ENCODE measurements around the gene SRP54. TPM values are rescaled to one million over a fixed set of nuclear protein-coding genes. Genes with fewer than 3 reads are reported as not detected.
A peak's percentile ranks its signal among the peaks of the same experiment; 100 is the strongest.

The SRP54 gene
- total and polyA plus RNA-seq, 2 of the 13 experiments (the other 11 are each of a cell fraction or from before 2014, with no cell fraction given), result 42.2 to 207 TPM

DNA sequence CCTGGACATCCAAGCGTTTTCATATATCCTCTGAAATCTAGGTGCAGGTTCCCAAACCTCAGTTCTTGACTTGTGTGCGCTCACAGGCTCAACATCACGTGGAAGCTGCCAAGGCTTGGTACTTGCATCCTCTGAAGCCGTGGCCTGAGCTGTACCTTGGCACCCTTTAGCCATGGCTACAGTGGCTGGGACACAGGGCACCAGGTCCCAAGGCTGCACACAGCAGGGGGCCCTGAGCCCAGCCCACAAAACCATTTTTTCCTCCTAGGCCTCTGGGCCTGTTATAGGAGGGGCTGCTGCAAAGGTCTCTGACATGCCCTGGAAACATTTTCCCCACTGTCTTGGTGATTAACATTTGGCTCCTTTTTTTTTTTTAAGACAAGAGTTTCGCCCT lies 51.6 kb downstream of the SRP54 start:
- Histone ChIP-seq H3K36me3 (replicated peaks in 1 of 2; ENCODE audit: control insufficient read depth in 1 of 2, insufficient read depth in 2 of 2, low read length in 2 of 2) (peaks cover 4 to 7% of the 10 kb centered on the region in 2 experiments; a peak in 3 of 5 replicates), H3K4me3 (replicated peaks in 1 of 3; ENCODE audit: insufficient read depth in 1 of 3, low read depth in 2 of 3, low read length in 3 of 3) (no peak overlapping the region), H3K4me2 (ENCODE audit: low read depth, low read length) (no peak overlapping the region), H3K27me3 (ENCODE audit: control insufficient read depth in 1 of 2, insufficient read depth in 2 of 2, low read length in 2 of 2) (no peaks in the 10 kb centered on the region), H3K9ac (ENCODE audit: insufficient read depth, low read depth, low read length) (no peak overlapping the region), H3K9me3 (ENCODE audit: low read length) (peaks cover 32% of the 10 kb centered on the region), H4K20me1 (ENCODE audit: insufficient read depth, low read length) (no peaks in the 10 kb centered on the region), H3K27ac (ENCODE audit: extremely low read length, insufficient read depth, low read length) (peak overlapping the region; percentile 34), H3K79me2 (ENCODE audit: insufficient read depth, low read length) (no peaks in the 10 kb centered on the region), H3K4me1 (ENCODE audit: insufficient read depth, low read length) (peaks cover 22% of the 10 kb centered on the region), H2AFZ (ENCODE audit: low read length) (no peak overlapping the region)
- DNase-seq (ENCODE audit: low spot score) (no peak), ATAC-seq (peak; percentile 15), FAIRE-seq (no peak)
- in situ Hi-C loops (cut with HindIII; ENCODE audit: extremely low pct_ligation_motif_present, low pct_unique_long_range_greater_than_20kb) (no loop called here), intact Hi-C loops (cut with micrococcal nuclease; ENCODE audit: unreplicated experiment) (no loop called here)
- 87% methylated on average over 5 of the region's 5 CpGs for WGBS (ENCODE audit: low lambda C conversion rate)
- BruUV-seq (replicated peaks), result no TSS peak
- CTCF ChIA-PET (ENCODE audit: low intra/inter-chr PET ratio, low total read pairs), result no interaction called here
- POLR2A ChIA-PET, result interaction anchor here (6.3 kb wide), 1 partner anchor 12 kb away, joined by 46 read pairs; the partner anchor contains the start of gene FAM177A1
- peak; percentile 38; the same call in 1 of the 2 replicates for TF ChIP-seq ZNF605 (CRISPR knock-in tag; IDR thresholded peaks at IDR 0.05)
- no peak for TF ChIP-seq ZFY (CRISPR knock-in tag; IDR thresholded peaks at IDR 0.05)
- no peak for TF ChIP-seq ZNF251 (CRISPR knock-in tag; IDR thresholded peaks at IDR 0.05)
- TF ChIP-seq ZNF543 (CRISPR knock-in tag; IDR thresholded peaks at IDR 0.05), result peak; percentile 17; the same call in 1 of the 2 replicates
- TF ChIP-seq ZNF18 (CRISPR knock-in tag; IDR thresholded peaks at IDR 0.05; ENCODE audit: insufficient replicate concordance), result no peak
- no peak for TF ChIP-seq ZBTB21 (CRISPR knock-in tag; IDR thresholded peaks at IDR 0.05)
- TF ChIP-seq, protein P1, sequence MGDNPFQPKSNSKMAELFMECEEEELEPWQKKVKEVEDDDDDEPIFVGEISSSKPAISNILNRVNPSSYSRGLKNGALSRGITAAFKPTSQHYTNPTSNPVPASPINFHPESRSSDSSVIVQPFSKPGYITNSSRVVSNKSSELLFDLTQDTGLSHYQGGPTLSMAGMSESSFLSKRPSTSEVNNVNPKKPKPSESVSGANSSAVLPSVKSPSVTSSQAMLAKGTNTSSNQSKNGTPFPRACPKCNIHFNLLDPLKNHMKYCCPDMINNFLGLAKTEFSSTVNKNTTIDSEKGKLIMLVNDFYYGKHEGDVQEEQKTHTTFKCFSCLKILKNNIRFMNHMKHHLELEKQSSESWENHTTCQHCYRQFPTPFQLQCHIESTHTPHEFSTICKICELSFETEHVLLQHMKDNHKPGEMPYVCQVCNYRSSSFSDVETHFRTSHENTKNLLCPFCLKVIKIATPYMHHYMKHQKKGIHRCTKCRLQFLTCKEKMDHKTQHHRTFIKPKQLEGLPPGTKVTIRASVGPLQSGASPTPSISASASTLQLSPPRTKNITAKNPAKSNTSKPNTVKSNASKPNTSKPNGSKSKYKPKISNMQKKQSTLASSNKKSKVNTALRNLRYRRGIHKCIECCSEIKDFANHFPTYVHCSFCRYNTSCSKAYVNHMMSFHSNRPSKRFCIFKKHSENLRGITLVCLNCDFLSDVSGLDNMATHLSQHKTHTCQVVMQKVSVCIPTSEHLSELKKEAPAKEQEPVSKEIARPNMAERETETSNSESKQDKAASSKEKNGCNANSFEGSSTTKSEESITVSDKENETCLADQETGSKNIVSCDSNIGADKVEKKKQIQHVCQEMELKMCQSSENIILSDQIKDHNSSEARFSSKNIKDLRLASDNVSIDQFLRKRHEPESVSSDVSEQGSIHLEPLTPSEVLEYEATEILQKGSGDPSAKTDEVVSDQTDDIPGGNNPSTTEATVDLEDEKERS (CRISPR knock-in tag; IDR thresholded peaks at IDR 0.05), result peak; percentile 96
- TF ChIP-seq IRX3 (CRISPR knock-in tag; IDR thresholded peaks at IDR 0.05; ENCODE audit: borderline replicate concordance, low read depth), result 0 out of 2 replicates have a peak, but pooled peaks have one; percentile 26
- TF ChIP-seq ZSCAN29 (CRISPR knock-in tag; conservative IDR thresholded peaks at IDR 0.05), result 0 out of 2 replicates have a peak, but pooled peaks have one; percentile 13
- TF ChIP-seq TBX2 (CRISPR knock-in tag; IDR thresholded peaks at IDR 0.05; ENCODE audit: borderline replicate concordance), result peak; percentile 9; the same call in 1 of the 2 replicates
- TF ChIP-seq KDM5B (CRISPR knock-in tag; IDR thresholded peaks at IDR 0.05; ENCODE audit: borderline replicate concordance), result peak; percentile 61; the same call in 1 of the 2 replicates
- TF ChIP-seq NFE2L2 (IDR thresholded peaks at IDR 0.05; ENCODE audit: low read length), result no peak
- TF ChIP-seq CAMTA2 (CRISPR knock-in tag; IDR thresholded peaks at IDR 0.05; ENCODE audit: borderline replicate concordance), result 0 out of 2 replicates have a peak, but pooled peaks have one; percentile 37
- peak; percentile 30; the same call in 1 of the 2 replicates for TF ChIP-seq RXRA (CRISPR knock-in tag; IDR thresholded peaks at IDR 0.05)
- TF ChIP-seq TRIM24 (CRISPR knock-in tag; IDR thresholded peaks at IDR 0.05), result 0 out of 2 replicates have a peak, but pooled peaks have one; percentile 43
- TF ChIP-seq LBX2 (CRISPR knock-in tag; IDR thresholded peaks at IDR 0.05; ENCODE audit: borderline replicate concordance), result peak; percentile 64; the same call in 1 of the 2 replicates
- peak; percentile 100 for TF ChIP-seq ZNF280B (CRISPR knock-in tag; IDR thresholded peaks at IDR 0.05; ENCODE audit: borderline replicate concordance)
- no peak for TF ChIP-seq RBAK (CRISPR knock-in tag; IDR thresholded peaks at IDR 0.05)
- peak; percentile 13; the same call in 1 of the 2 replicates for TF ChIP-seq ZNF678 (CRISPR knock-in tag; IDR thresholded peaks at IDR 0.05)
